Forelimb muscle (tissue), 1 donor: ENCODE data around the gene PHF13. TPM values are rescaled to one million over a fixed set of nuclear protein-coding genes. Genes with fewer than 3 reads are reported as not detected.
"Not testable (repeated sequence)": the region's sequence is repeated elsewhere in the genome, so short reads cannot be mapped to it uniquely, and the experiment has no call there.

ENCODE experiments used
- DNase-seq: peaks from one replicate; pipeline ENCODE4 v3.0.0-alpha.2; 2013; ENCODE audit warnings: low read depth
- polyA plus RNA-seq: library from polyadenylated mRNA; unstranded; fragments of 120-200 nt; gene quantifications from one replicate; pipeline ENCODE4 v1.2.1, GENCODE V29; 2013; ENCODE audit not compliant: insufficient read length

PHF13 gene
- polyA plus RNA-seq, 1 donor = 18.4 TPM

DNA sequence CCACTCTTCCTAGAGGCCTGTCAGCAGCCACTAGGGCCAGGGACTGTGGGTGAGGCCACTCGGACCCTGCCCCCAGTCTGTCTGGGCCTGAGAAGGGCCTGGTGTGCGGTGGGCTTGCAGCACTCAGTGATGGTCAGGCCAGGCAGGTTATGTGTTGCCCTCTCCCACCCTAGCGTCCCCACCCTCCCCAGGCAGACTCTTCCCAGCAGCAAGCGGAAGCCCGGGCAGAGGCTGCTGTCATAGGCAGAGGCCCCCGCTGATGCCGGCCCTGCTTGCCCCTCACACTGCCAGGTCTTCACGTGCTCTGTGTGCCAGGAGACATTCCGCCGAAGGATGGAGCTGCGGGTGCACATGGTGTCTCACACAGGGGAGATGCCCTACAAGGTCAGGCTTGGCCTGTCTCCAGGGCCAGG lies 27.1 kb upstream of the PHF13 start:
- no peak for DNase-seq

DNA sequence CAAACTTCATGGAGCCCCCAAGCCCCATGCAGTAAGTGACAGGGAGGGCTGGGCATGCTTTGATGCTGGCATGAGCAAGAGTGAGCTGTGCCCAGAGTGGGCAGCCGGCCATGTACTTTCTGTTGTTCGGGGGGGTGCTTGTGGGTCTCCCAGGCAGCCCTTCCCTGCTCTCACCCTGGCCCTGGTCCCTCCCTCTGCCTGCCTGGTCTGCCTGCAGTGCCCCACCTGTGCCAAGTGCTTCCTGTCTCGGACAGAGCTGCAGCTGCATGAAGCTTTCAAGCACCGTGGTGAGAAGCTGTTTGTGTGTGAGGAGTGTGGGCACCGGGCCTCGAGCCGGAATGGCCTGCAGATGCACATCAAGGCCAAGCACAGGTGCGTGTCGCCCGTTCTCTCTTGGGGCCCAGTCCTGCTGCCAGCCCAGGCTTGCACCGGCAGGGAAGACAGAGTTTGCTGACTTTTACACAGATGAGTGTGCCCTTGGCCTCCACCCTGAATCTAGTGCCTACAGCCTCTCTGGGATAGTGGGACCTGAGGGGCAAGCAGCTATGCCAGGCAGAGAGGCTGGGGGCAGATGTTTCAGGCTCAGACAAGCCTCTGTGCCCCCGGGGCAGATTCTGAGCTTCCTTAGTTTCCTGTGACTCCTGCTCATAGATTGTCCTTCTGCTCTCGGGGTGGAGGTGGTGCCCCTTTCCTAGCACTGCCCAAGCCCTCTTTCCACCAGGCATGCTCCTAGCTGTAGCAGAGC lies 26.1 kb upstream of the PHF13 start:
- no peak for DNase-seq

- no peak for DNase-seq
These were observed 25.2 kb upstream of the PHF13 start for GRCh38 chr1:6588128-6588892.

GRCh38 chr1:6588893-6589520 lies 24.5 kb upstream of the PHF13 start:
- no peak for DNase-seq

GRCh38 chr1:6590046-6590445 lies 23.5 kb upstream of the PHF13 start:
- no peak for DNase-seq

GRCh38 chr1:6591222-6591621 lies 22.3 kb upstream of the PHF13 start:
- DNase-seq = no peak

DNA sequence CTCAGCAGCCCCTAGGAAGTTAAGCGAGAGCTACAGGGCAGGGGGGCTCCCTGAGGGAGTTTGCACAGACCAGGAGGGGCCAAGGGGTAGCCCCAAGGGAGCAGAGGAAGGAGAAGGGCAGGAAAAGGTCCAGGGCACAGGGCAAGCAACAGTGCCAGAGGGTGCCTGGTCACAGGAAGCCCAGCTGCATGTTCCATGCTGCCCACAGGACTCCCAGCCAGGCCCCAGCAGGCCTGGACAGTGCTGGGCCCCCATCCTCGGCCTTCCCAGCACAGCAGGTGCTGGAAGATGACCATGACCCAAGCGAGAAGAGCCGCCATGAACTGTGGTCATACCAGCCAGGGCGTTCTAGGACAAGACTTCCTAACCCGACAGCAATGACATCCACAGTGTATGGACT lies 21.9 kb upstream of the PHF13 start:
- no peak for DNase-seq

DNA sequence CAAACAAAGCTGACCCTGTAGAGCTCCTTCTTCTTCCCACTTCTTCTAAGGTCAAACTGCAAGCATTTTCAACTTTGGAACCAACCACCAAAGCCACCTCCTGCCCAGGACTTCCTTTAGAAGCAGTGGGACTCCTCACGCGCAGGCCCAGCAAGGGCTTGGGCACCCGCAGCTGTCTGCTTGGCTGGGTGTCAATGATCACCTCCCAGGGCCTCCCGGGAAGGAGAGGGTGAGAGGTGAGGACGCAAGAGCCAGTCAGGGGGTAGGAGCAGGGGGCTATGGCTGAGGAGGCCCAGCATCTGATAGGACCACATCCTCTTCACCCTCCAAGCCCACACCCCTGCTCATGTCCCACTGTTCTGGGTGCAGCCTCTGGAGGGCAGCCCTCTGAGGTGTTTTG lies 21.1 kb upstream of the PHF13 start:
- DNase-seq = no peak

DNA sequence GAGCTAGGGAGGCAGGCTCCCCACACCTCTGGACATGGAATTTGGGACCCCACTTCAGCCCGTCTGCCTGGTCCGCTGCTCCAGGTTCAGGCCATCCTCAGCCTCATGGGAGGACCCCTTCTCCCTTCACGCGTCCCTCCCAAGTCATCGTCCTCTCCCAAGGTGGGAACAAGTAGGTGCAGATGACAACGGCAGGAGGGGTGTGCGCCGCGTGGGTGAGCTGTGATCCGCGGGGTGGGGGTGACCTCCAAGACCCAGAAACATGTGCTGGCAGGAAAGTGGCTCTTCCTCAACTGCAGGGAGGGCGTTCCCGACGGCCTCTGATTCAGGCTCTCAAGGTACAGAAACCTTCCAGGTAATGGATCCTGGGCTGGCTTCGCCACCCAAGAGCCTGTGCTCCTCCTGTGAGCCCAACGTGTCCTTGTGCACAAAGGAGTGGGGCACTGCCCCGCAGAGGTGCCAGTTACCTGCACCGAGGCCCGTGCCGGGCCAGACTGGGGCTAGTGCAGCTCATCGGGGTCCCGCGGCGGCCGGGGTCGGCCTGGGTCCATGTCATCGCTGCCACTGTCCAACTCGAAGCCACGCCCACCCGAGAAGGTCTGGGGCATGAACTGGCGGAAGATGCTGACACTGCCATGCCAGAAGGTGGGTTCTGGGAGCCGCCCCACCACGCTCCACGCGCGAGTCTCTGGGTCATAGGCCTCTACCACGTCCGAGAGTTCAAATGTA lies 20.5 kb upstream of the PHF13 start:
- DNase-seq = no peak

GRCh38 chr1:6593810-6594209 lies 19.7 kb upstream of the PHF13 start:
- no peak for DNase-seq

DNA sequence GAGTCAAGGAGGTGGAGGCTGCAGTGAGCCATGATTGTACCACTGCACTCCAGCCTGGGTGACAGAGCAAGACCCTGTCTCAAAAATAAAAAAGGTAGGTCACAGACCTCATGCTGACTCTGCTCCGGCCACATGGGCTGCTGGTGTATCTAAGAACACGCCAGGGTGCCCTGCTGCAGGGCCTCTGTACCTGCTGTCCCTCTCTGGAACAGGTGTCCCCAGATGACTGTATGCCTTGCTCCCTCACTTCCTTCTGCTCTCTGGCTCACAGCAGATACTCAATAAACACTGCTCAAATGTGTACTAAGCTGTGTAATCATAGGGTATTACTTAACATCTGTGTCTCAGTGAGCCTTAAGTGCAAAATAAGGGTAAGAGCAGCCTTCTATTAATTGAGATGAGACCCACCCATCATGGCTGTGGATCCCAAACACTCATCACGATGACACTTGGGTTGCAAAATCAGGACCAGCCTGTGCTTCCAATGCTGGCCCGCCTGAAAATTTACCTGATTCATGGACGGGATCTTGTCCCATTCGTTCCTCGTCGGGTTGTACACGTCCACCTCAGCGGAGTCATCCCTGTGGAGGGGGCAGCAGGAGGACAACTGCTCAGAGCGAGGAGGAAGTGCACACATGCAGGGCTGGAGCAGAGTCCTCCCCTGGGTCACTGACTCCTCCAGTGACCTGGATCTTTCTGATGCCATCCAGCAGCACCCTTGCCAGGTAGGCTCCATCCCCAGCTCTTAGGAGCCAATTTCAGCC lies 18.4 kb upstream of the PHF13 start:
- DNase-seq = no peak

- no peak for DNase-seq
These were observed 17.2 kb upstream of the PHF13 start for GRCh38 chr1:6596351-6596750.

GRCh38 chr1:6596886-6597776 lies 16.4 kb upstream of the PHF13 start:
- no peak for DNase-seq

DNA sequence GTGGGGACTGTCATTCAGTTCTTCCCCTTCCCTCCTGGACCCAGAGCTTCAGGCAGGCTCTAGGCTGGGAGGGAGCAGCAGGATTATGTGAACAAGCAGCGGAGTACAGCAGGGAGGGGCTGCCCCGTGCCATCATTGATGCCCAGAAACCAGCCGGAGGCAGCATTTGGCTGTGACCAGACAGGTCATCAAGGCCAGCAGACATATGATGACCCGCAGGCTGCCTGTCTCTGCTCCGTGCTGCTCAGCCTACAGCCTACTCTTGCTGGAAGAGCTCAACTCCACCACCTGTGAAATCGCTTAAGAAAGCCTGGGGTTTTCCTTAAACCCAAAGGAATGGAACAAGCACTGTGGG lies 15.8 kb upstream of the PHF13 start:
- no peak for DNase-seq

DNA sequence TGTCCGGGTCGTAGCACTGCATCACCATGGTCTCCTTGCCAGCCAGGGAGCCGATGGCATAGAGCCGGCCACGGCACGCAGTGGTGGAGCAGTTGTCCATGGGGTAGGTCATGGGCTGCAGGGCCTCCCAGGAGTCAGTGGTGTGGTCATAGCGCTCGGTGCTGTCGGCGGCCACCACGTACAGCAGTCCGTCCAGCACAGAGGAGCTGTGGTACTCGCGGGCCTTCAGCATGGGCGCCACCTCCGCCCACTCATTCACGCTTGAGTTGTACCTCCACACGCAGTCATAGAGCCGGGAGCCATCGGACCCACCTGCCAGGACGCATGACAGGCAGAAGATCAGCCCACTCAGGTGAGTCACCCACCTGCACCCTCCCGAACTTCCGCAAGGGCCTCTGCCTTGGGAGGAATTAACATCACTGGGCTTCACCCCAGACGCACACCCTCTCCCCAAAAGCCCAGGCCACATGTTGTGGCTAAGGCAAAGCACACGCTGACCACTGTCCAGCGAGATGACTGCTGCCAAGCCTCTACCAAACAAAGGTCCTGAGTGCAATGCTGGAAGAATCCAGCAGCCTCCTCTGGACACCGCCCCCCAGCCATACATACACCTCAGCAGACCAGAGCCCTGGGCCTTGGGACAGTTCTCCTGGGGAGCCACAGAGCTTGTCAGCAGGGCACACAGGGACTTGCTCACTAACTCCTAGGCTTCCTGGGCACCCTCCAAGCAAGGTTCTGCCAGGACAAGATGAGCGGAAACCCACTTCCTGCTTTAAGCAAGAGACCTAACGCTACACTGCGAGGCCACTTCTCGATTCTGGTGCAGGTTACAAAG lies 14.2 kb upstream of the PHF13 start:
- DNase-seq = no peak

- DNase-seq = not testable (repeated sequence)
These were observed 13.5 kb upstream of the PHF13 start for GRCh38 chr1:6599991-6600390.

- DNase-seq = no peak
These were observed 13.0 kb upstream of the PHF13 start for GRCh38 chr1:6600410-6601048.

DNA sequence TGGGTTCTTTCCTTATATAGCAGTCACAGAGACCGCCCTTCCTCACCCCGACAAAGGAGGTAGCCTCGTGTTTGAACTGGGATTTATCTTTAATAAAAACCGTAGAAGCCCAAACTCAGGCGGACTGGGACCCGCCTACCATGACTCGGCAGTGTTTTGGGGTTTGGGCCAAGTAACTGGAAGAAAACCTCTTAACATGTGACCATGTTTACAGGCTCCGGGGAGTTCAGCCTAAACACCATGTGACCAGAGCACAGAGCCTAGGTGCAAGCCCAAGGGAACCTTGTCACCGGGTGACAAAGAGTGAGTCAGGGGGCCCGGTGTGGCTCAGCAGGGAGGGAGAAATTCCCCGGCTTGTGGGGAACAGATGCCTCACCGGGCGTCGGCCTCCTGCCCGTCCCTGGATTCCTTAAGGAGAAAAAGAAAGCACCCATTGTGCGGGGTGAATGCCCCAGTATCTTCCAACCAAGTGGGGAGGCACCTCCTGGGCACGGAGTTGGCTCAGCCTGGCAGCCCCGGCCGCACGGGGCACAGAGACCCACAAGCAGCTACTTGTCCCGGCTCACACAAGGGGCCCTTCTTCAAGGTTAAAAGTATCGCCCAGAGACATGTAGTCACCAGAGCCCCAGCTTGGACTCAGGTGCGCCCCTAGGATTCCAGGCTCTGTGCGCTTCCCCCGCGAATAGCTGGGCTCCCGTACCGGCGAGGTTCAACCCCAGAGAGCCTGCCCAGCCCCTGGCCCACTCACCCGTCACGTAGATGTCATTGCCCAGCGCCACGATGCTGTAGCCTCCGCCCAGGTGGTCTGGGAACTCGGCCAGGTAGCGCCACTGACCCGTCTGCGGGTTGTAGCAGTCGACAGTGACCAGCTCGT lies 12.2 kb upstream of the PHF13 start:
- peak; percentile 35 for DNase-seq
